Right atrium auricular region (tissue), 2 donors: ENCODE measurements around the gene STX18. TPM values are rescaled to one million over a fixed set of nuclear protein-coding genes. Genes with fewer than 3 reads are reported as not detected.

Source experiments
- DNase-seq: peaks from one replicate; pipeline ENCODE4 v3.0.0-alpha.2; 2019; ENCODE audit warnings: low spot score
- H3K27ac ChIP-seq, 2 donors: fragments of 200-600 bp; sonication (generic); 1 replicate in 1 of 2; 2 replicates in 1 of 2; pipeline ENCODE4 v1.5.1; 2016 to 2019
- H3K27me3 ChIP-seq, 2 donors: fragments of 200-600 bp; sonication (generic); one replicate each; pipeline versions ENCODE4 v1.5.1 to v1.6.0; 2017 to 2019
- H3K36me3 ChIP-seq: fragments of 200-600 bp; sonication (generic); one replicate; pipeline ENCODE4 v1.5.1; 2016
- H3K4me1 ChIP-seq, 2 donors: fragments of 200-600 bp; sonication (generic); one replicate each; pipeline versions ENCODE4 v1.5.1 to v1.6.0; 2017 to 2019
- H3K4me3 ChIP-seq, 2 donors: fragments of 200-600 bp; sonication (generic); 1 replicate in 1 of 2; 2 replicates in 1 of 2; pipeline ENCODE4 v1.5.1; 2017 to 2019; ENCODE audit warnings: mild to moderate bottlenecking in 1 of 2, moderate library complexity in 1 of 2
- H3K9me3 ChIP-seq, 2 donors: fragments of 200-600 bp; sonication (generic); one replicate each; pipeline ENCODE4 v1.5.1; 2019
- total RNA-seq, 2 donors: library from RNA; depleted of rRNA; stranded (reverse); fragments of >200 nt; gene quantifications; one replicate each; pipeline ENCODE4 v1.1.0, GENCODE V29; 2016
- TF ChIP-seq, protein P1 (sequence below), 2 donors: fragments of 200-600 bp; sonication (generic); IDR thresholded peaks; one replicate each; pipeline ENCODE4 v1.5.1; 2019; ENCODE audit warnings: antibody characterized with exemption in 2 of 2

Gene STX18
- total RNA-seq, 2 donors from 2014 or later = 8.8 to 10.8 TPM

DNA sequence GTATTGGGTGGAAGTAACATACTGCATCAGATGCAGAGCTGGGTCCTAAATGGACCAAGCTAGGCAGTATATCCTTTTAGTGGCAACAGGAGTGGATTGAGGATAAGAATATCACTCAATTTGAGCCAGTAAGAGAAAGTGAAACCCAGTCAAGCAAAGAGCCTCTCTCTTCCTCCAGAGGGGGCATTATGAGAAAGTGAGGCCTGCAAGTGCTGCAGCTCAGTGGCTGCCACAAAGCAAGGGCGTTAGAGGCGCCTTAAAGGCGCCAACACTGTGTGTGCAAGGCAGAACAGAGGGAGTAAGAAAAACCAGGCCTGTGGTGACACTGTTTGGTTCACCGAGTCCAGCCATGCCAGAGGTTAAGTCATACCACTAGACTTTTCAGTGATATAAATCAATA is 17.5 kb downstream of the STX18 start:
- Histone ChIP-seq H3K27ac (no peak overlapping the region), H3K4me1 (no peaks in the 10 kb centered on the region), H3K9me3 (no peaks in the 10 kb centered on the region), H3K36me3 (no peaks in the 10 kb centered on the region), H3K4me3 (no peak overlapping the region), H3K27me3 (no peaks in the 10 kb centered on the region)
- TF ChIP-seq, protein P1, sequence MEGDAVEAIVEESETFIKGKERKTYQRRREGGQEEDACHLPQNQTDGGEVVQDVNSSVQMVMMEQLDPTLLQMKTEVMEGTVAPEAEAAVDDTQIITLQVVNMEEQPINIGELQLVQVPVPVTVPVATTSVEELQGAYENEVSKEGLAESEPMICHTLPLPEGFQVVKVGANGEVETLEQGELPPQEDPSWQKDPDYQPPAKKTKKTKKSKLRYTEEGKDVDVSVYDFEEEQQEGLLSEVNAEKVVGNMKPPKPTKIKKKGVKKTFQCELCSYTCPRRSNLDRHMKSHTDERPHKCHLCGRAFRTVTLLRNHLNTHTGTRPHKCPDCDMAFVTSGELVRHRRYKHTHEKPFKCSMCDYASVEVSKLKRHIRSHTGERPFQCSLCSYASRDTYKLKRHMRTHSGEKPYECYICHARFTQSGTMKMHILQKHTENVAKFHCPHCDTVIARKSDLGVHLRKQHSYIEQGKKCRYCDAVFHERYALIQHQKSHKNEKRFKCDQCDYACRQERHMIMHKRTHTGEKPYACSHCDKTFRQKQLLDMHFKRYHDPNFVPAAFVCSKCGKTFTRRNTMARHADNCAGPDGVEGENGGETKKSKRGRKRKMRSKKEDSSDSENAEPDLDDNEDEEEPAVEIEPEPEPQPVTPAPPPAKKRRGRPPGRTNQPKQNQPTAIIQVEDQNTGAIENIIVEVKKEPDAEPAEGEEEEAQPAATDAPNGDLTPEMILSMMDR (IDR thresholded peaks at IDR 0.05) = no peak
- DNase-seq = no peak

DNA sequence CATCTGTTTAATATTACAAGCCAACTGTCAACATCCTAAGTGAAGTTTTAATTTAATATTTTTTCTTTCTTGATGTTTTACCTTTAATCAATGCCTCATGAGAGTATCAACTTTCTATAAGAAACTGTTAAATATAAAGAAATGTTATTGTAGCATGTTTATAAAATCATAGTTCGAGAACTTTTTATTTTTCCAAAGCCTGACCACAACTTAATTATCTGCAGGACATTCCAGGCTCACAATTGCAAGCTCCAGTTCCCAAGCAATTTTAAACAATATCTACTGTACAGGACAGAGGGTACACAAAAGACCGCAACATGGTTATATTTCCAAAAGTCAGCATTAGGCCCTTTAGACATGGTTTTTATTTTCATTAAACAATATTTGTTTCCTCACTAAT is 20.1 kb downstream of the STX18 start:
- Histone ChIP-seq H3K27me3 (no peaks in the 10 kb centered on the region), H3K36me3 (no peaks in the 10 kb centered on the region), H3K4me3 (no peak overlapping the region), H3K9me3 (no peaks in the 10 kb centered on the region), H3K27ac (no peak overlapping the region), H3K4me1 (no peaks in the 10 kb centered on the region)
- TF ChIP-seq, protein P1 (IDR thresholded peaks at IDR 0.05) = no peak
- DNase-seq = no peak

DNA sequence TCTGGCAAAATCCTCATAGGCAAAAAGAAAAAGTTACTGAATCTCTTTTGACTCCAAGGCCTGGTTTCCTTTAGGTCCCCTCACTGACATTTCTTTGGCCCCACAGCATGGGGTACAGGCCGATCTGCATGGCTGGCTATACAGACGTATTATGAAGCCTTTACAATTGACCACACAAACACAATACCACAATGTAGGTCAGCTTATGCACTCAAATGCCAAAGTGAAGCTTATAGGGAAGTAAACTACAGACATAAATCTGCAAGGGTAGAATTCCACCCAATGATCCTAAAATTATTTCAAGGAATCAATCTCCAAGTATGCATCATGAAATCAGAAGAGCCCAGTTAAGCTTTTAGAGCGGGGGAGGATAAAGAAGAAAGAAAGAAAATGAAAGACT is 20.7 kb downstream of the STX18 start:
- DNase-seq = no peak
- H3K9me3 ChIP-seq = no peaks in the 10 kb centered on the region
- H3K4me1 ChIP-seq = no peaks in the 10 kb centered on the region
- H3K27ac ChIP-seq = no peak overlapping the region
- H3K4me3 ChIP-seq = no peak overlapping the region
- no peaks in the 10 kb centered on the region for H3K27me3 ChIP-seq
- no peaks in the 10 kb centered on the region for H3K36me3 ChIP-seq
- TF ChIP-seq, protein P1 (IDR thresholded peaks at IDR 0.05) = no peak

DNA sequence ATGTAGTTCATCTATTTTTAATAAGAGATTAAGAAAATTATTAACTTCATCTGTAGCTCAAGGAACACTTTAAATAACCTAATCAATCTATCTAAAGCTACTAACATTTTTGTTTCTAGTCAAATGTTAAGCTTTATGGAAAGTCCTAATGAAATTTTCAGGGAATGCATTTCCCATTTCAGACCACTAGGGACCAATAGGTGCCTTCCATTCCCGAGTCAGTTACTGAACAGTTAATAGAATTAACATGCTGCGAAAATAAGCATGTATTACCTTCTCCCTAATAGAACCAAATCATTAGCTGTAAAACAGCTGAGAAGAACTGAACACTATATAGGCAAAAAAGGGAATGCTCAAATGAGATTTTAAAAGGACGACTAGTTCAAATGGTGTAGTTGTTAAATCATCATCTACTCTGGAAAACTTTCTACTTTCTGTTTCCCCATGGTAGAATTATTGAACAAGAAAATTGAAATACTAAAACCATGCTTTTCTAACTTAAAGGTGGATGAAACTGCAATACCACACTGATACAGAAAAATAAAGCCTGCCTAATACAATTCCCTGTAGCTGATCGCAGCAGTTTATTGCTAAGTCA is 22.5 kb downstream of the STX18 start:
- Histone ChIP-seq H3K36me3 (no peaks in the 10 kb centered on the region), H3K4me1 (no peaks in the 10 kb centered on the region), H3K4me3 (peak overlapping the region in 1 of 2 donors; percentile 9), H3K27ac (no peak overlapping the region), H3K27me3 (no peaks in the 10 kb centered on the region), H3K9me3 (no peaks in the 10 kb centered on the region)
- no peak for DNase-seq
- TF ChIP-seq, protein P1 (IDR thresholded peaks at IDR 0.05) = peak in 1 of 2 donors; percentile 58

DNA sequence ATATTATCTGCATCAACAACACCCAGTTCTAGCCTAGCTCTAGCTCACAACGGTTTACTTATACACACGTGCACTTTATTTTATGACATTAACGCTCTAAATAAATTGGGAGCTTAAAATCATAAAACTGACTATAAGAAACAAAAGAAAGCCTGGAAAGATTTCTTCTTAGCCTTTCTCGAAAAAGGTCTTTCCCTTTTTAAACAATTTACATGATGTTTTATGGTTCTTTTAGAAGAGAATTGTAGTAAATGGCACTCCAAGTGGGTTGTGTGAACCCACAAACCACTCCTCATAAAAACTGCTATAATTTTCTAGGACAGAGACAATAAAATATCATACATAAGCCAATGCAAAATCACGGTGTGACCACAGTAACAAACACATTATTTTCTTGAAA is 23.1 kb downstream of the STX18 start:
- no peak overlapping the region for H3K27ac ChIP-seq
- TF ChIP-seq, protein P1 (IDR thresholded peaks at IDR 0.05) = no peak
- H3K4me3 ChIP-seq = no peak overlapping the region
- H3K27me3 ChIP-seq = no peaks in the 10 kb centered on the region
- DNase-seq = no peak
- no peaks in the 10 kb centered on the region for H3K9me3 ChIP-seq
- H3K4me1 ChIP-seq = no peaks in the 10 kb centered on the region
- H3K36me3 ChIP-seq = no peaks in the 10 kb centered on the region

DNA sequence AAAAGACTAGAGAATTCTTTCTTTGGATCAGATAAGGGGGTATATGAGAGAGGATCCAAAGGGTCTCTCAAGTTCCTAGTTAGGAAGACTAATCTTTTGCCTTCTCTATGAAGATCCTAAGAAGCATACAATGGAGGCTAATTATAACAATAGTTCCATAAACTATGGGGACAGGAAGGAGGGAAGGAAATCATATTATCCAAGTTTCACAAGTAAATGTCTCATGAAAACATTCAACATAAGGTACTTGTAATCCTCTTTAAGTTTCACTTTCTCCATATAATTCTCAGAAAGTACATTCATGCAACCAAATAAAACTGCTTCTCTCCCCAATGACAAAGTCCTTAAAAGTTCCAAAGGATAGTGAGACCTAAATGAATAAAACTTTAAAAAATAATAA is 27.1 kb downstream of the STX18 start:
- Histone ChIP-seq H3K9me3 (no peaks in the 10 kb centered on the region), H3K4me1 (no peaks in the 10 kb centered on the region), H3K4me3 (no peak overlapping the region), H3K27ac (no peak overlapping the region), H3K27me3 (no peaks in the 10 kb centered on the region), H3K36me3 (no peaks in the 10 kb centered on the region)
- TF ChIP-seq, protein P1 (IDR thresholded peaks at IDR 0.05) = no peak
- no peak for DNase-seq
